GM19328 (cell line): ENCODE results near the gene RGS13.
"Not testable (repeated sequence)": the region's sequence is repeated elsewhere in the genome, so short reads cannot be mapped to it uniquely, and the experiment has no call there.

ENCODE experiments used
- ATAC-seq: cut with Tn5 transposase; IDR thresholded peaks from one replicate; pipeline ENCODE4 v1.9.1; 2021; ENCODE audit warnings: mild to moderate bottlenecking, moderate library complexity; ENCODE audit not compliant: unreplicated experiment

RGS13 gene

GRCh38 chr1:192675716-192676115 lies 39.8 kb downstream of the RGS13 start:
- no peak for ATAC-seq

- no peak for ATAC-seq
Observed at GRCh38 chr1:192678099-192678498, 42.2 kb downstream of the RGS13 start.

- no peak for ATAC-seq
Observed at GRCh38 chr1:192682335-192682734, 46.4 kb downstream of the RGS13 start.

GRCh38 chr1:192683081-192683480 lies 47.1 kb downstream of the RGS13 start:
- not testable (repeated sequence) for ATAC-seq

DNA sequence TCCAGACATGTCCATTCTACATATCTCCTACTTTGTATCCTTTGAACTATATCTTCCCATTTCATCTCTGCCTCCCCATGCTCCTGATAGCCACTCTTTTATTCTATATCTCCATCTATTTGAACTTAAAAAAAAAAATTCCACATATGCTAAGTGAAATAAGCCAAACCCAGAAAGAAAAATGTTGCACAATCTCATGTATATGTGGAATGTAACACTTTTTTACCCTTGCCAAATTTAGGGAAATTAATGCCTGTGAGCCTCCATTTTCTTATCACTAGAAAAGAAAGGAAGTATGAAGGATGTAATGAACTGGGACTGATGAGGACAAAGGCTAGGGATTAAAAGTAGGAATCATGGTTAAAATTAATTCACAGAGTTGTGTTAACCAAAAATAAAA lies 53.5 kb downstream of the RGS13 start:
- no peak for ATAC-seq

- no peak for ATAC-seq
Observed at GRCh38 chr1:192691041-192691440, 55.1 kb downstream of the RGS13 start.

GRCh38 chr1:192696082-192696481 lies 60.1 kb downstream of the RGS13 start:
- no peak for ATAC-seq

GRCh38 chr1:192697771-192698170 lies 61.8 kb downstream of the RGS13 start:
- no peak for ATAC-seq

DNA sequence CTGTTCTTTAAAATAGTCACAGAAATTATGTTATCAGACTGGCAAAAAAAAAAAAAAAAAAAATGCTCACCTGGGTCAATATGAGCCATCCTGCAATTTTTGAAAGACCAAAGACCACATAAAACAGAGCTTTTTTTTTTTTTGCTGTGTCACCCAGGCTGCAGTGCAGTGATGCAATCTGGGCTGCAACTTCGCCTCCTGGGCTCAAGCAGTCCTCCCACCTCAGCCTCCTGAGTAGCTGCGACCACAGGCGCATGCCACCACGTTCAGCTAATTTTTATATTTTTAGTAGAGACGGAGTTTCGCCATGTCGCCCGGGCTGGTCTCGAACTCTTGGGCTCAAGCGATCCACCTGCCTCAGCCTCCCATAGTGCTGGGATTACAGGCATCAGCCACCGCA lies 62.8 kb downstream of the RGS13 start:
- ATAC-seq: no peak

DNA sequence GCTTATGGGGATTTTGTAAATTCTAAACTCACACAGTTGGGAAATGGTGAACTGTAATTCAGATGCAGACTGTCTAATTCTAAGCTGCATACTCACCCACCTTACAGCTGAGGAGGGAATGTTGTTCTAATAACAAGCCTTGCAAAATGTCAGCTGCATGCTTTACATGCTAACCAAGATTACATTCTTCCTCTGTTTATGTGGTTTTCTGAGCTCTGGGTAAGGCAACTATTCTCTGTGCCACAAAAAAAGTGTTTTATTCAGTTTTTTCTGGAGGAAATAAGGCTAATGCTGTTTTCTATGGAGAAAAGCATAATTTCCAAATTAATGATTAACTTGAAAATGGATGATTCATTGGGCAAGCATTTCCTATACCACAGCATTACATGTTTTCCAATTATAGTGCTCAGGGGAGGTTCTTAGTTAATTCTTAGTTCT lies 64.9 kb downstream of the RGS13 start:
- ATAC-seq: no peak

DNA sequence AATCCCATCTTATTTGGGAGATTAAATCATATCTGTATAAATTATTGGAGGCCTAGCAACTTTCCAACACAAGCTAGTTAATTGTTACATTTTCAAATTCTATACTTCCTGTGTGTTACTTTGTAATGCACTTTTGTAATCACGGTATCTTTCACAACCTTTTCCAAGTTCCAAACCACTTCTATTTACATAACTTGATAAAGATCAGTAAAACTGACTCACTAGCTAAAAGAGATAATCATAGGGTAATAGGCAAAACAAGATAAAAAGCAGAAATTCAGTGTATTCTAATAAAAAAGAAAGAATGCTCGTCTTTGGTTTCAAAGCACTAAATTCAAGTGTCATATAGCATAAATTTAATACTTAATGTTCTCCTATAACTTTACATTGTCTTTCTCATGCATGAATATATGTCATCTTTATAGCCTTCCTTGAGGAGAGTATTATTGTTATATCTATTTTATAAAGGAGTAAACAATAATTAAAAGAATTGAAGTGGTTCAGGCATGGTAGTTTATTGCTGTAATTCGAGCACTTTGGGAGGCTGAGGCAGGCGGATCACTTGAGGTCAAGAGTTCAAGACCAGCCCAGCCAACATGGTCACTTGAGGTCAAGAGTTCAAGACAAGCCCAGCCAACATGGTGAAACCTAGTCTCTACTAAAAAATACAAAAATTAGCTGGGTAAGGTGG lies 66.4 kb downstream of the RGS13 start:
- ATAC-seq: no peak

- ATAC-seq: peak; percentile 84
Observed at GRCh38 chr1:192703283-192704206, 67.6 kb downstream of the RGS13 start.

- ATAC-seq: no peak
Observed at GRCh38 chr1:192705510-192705909, 69.6 kb downstream of the RGS13 start.

GRCh38 chr1:192706936-192707335 lies 71.0 kb downstream of the RGS13 start:
- ATAC-seq: no peak

DNA sequence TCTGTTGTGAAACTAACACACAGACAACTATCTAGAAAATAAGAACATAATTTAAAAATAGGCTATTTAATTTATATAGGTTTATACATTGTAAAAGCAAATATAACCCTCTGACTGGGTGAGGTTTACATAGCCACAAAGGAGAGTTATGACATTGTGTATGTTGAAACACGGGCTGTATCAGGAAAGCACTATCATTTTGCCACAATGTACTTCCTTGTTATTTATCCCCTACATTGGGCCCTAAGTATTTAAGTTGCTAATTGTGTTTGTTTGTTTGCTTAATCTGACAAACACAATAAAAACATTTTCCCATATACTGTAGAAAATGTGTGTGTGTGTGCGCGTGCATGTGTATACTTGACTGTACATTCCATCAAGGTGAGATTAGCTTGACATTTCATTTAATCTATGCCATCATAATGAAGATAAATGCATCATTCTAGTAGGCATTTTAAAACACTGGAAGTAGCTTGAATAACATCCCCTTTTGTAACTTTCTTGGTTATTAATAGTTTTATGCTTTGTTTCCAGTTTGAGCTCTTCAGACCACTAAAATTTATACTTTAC lies 72.1 kb downstream of the RGS13 start:
- ATAC-seq: no peak

GRCh38 chr1:192709544-192709943 lies 73.6 kb downstream of the RGS13 start:
- no peak for ATAC-seq
